H1 (cell line): ENCODE results near the gene FIP1L1. TPM values are rescaled to one million over a fixed set of nuclear protein-coding genes. Genes with fewer than 3 reads are reported as not detected.

Experiments
- BACH1 ChIP-seq: IDR thresholded peaks from 2 replicates; pipeline ENCODE4 v1.6.1; 2012; ENCODE audit warnings: low read length, improper control_type of control experiment
- FOSL1 ChIP-seq: IDR thresholded peaks from 2 replicates; pipeline ENCODE4 v1.6.1; 2011; ENCODE audit warnings: mild to moderate bottlenecking, low read depth, low read length, moderate library complexity; ENCODE audit not compliant: insufficient read depth
- GABPA ChIP-seq: IDR thresholded peaks from 2 replicates; pipeline ENCODE4 v1.6.1; 2011; ENCODE audit warnings: mild to moderate bottlenecking, low read length, moderate library complexity, borderline replicate concordance; ENCODE audit not compliant: insufficient read depth
- MAFK ChIP-seq: IDR thresholded peaks from 2 replicates; pipeline ENCODE4 v1.6.1; 2012; ENCODE audit warnings: low read depth, mild to moderate bottlenecking, improper control_type of control experiment, low read length
- NANOG ChIP-seq: IDR thresholded peaks from 2 replicates; pipeline ENCODE4 v1.6.1; 2011; ENCODE audit warnings: low read length, low read depth, mild to moderate bottlenecking, inconsistent platforms; ENCODE audit not compliant: insufficient read depth, poor library complexity, severe bottlenecking
- polyA plus RNA-seq, 7 experiments: library from polyadenylated mRNA; depleted of rRNA in 3 of 7; stranded (reverse) in 5 of 7; unstranded in 2 of 7; fragments of >200 nt in 5 of 7; fragments of 200-250 nt in 2 of 7; gene quantifications; 1 replicate in 5 of 7; 2 replicates in 1 of 7; 4 replicates in 1 of 7; pipeline versions ENCODE4 v1.2.1 to v1.2.3, GENCODE V29; 2011 to 2013; ENCODE audit warnings: missing spikeins in 2 of 7, mixed read lengths in 2 of 7
- total RNA-seq: library from RNA; stranded (reverse); fragmentation: NEBNext Ultra II Directional; extraction: Animal tissue kit (Norgen Biotek cat#: 25700); gene quantifications from 2 replicates; pipeline ENCODE4 v1.2.1, GENCODE V29; 2021
- TF ChIP-seq, protein P1 (sequence below), 3 experiments: IDR thresholded peaks; 1 replicate in 2 of 3; 2 replicates in 1 of 3; pipeline versions ENCODE4 v1.5.1 to v1.6.1; 2011; ENCODE audit warnings: low read length in 3 of 3, mild to moderate bottlenecking in 3 of 3, inconsistent platforms in 2 of 3, low read depth in 1 of 3, moderate library complexity in 1 of 3; ENCODE audit not compliant: insufficient read depth in 1 of 3; ENCODE audit errors: control extremely low read depth in 1 of 3
- TF ChIP-seq, protein P2 (sequence below): IDR thresholded peaks from 2 replicates; pipeline ENCODE4 v1.6.1; 2012; ENCODE audit warnings: inconsistent platforms

The FIP1L1 gene
- total and polyA plus RNA-seq, 2 of the 8 experiments (the other 6 are each of a cell fraction or from before 2014, with no cell fraction given), result 19.5 to 53.7 TPM

DNA sequence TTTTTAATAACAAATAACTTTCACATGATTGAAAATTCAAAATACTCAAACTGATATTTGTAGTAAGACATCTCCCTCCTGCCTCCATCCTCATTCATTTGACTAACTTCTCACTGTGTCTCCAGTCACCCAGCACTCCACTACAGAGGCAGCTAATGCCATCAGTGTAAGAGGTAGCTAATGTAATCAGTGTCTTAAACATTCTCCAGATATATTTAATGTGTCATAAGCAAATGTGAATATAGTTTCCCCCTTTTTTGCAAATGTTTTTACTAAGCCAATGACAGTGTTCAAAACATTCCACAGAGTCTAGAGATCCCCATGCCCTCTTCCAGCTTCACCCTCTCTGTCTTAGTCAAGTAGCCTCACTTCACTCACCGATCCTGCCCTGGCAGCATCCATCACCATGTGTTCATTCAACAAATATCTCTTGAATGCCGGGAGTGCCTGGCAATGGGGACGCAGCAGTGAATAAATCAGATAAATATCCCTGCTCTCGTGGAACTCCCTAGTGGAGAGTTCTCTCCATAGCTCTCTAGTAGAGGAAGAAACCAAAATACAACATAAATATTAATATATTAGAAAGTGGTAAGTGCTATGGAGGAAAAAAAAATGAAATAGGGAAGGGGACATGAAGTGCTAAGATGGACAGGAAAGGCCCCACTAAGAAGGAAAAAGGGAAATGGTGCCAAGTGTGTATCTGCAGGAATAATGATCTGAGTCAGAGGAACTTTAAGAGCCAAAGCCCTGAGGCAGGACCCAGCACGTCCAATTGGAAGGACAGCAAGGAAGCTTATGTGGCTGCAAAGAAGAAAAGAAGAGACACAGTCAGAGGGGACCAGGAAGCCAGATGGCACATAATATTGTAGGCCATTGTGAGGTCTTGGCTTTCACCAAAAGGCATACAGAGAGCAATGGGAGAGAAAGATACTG is 30.3 kb upstream of the FIP1L1 start (continued):
- TF ChIP-seq, protein P1, sequence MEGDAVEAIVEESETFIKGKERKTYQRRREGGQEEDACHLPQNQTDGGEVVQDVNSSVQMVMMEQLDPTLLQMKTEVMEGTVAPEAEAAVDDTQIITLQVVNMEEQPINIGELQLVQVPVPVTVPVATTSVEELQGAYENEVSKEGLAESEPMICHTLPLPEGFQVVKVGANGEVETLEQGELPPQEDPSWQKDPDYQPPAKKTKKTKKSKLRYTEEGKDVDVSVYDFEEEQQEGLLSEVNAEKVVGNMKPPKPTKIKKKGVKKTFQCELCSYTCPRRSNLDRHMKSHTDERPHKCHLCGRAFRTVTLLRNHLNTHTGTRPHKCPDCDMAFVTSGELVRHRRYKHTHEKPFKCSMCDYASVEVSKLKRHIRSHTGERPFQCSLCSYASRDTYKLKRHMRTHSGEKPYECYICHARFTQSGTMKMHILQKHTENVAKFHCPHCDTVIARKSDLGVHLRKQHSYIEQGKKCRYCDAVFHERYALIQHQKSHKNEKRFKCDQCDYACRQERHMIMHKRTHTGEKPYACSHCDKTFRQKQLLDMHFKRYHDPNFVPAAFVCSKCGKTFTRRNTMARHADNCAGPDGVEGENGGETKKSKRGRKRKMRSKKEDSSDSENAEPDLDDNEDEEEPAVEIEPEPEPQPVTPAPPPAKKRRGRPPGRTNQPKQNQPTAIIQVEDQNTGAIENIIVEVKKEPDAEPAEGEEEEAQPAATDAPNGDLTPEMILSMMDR (IDR thresholded peaks at IDR 0.05; ENCODE audit: control extremely low read depth in 1 of 3, insufficient read depth in 1 of 3, low read depth in 1 of 3, low read length in 3 of 3), result no peak
- TF ChIP-seq GABPA, result no peak
- no peak for TF ChIP-seq BACH1
- no peak for TF ChIP-seq FOSL1
- TF ChIP-seq, protein P2, sequence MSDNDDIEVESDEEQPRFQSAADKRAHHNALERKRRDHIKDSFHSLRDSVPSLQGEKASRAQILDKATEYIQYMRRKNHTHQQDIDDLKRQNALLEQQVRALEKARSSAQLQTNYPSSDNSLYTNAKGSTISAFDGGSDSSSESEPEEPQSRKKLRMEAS, result no peak
- no peak for TF ChIP-seq MAFK
- TF ChIP-seq NANOG, result no peak
